ENCODE results near the gene MIER2.

- TF ChIP-seq POLR2A (IDR thresholded peaks at IDR 0.05) (no peak), CTCF (IDR thresholded peaks at IDR 0.05) (no peak), POLR2AphosphoS5 (IDR thresholded peaks at IDR 0.05) (no peak)
Measured at GRCh38 chr19:374886-375235, 30.3 kb upstream of the MIER2 start.

All from stomach (tissue), 4 donors.